ENCODE results near the gene RPS15A.
A peak's percentile ranks its signal among the peaks of the same experiment; 100 is the strongest.

Gene RPS15A

DNA sequence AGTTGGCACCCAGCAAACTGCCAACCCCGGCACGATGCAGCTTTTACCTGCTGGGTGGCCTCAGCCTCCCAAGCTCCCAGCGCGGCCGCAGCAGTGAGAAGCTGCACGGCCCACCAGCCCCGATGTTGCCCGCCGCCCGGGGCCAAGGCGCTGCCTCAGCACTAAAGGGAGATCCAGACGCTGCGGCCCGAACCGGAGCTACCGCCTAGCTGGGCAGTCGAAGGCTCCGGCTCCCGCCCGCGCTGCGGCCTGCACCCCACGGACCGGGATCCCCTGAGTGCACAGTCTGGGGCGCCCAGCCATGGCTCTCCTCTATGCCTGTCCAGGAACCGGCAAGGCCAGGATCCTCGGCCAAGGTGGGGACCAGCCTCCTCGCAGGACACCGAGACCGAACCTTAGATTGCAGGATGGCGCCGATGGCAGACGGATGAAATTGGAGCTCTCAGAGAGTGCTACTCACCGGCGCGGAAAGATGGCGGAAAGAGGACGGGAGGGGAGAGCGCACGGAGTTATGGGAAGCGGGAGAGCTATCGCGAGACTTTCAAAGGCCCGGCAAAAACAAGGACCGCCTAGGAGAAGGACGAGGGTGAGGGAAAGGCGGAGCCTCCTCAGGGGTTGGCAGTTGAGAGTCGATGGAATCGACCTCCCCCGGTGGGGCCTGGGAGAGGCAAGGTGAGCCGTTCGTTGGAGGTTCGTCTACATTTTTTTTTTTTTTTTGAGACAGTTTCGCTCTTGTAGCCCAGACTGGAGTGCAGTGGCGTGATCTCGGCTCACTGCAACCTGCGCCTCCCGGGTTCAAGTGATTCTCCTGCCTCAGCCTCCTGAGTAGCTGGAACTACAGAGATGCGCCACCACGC, at the start of gene RPS15A:
Gene RPS15A (minus strand): TSS at position 485 of the 857 bp plus-strand sequence. CDS start 1,221 bp downstream, outside the sequence.
- TF ChIP-seq, protein P1, sequence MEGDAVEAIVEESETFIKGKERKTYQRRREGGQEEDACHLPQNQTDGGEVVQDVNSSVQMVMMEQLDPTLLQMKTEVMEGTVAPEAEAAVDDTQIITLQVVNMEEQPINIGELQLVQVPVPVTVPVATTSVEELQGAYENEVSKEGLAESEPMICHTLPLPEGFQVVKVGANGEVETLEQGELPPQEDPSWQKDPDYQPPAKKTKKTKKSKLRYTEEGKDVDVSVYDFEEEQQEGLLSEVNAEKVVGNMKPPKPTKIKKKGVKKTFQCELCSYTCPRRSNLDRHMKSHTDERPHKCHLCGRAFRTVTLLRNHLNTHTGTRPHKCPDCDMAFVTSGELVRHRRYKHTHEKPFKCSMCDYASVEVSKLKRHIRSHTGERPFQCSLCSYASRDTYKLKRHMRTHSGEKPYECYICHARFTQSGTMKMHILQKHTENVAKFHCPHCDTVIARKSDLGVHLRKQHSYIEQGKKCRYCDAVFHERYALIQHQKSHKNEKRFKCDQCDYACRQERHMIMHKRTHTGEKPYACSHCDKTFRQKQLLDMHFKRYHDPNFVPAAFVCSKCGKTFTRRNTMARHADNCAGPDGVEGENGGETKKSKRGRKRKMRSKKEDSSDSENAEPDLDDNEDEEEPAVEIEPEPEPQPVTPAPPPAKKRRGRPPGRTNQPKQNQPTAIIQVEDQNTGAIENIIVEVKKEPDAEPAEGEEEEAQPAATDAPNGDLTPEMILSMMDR (IDR thresholded peaks at IDR 0.05; ENCODE audit: control insufficient read depth, insufficient read depth, low read depth, low read length, missing control alignments): no peak
- peak; percentile 89 for DNase-seq (ENCODE audit: low read depth)
- peak within 1 kb of the TSS; percentile 58 for H3K4me3 ChIP-seq (ENCODE audit: control insufficient read depth, low read depth, low read length)

DNA sequence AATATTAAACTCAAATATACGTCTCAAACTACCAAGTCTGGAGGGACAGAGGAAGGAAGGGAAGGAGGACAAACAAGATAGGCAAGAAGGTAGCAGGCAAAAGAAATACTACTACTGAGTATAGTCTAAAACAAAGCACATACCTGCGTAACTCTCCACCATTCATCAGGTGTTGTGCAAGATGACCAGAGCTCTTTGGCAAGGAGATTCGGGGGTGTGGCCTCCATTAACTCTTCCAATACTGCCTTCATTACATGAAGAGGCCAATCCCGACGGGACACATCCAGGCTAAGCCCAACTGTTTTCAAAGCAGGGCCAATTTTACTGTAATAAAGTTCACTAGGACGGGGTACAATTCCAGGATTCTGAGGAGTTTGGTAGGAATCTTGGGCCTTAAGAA, 49.4 kb upstream of the RPS15A start:
- no peak for DNase-seq (ENCODE audit: low read depth)

DNA sequence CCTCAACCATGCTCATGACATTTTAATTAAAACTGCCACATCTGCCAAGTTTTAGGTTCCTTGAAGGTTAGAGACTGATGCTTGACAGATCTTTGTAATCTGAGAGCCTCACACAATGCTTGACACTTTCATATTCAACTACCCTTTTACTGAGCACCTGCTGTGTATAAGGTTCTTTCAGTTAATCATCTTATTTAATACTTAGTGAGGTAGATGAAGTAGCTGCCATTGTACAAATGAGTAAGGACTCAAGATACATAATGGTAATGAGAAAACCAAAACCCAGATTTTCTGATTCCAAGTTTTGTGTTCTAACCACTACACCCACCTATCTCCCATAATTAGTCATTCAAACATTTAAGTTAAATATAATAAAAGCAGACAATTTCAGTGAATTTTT, 46.6 kb upstream of the RPS15A start:
- H3K4me3 ChIP-seq (ENCODE audit: control insufficient read depth, low read depth, low read length): no peak overlapping the region
- DNase-seq (ENCODE audit: low read depth): no peak
- TF ChIP-seq, protein P1 (IDR thresholded peaks at IDR 0.05; ENCODE audit: control insufficient read depth, insufficient read depth, low read depth, low read length, missing control alignments): no peak

More for the DNA sequence above, 49.4 kb upstream of the RPS15A start:
- H3K4me3 ChIP-seq (ENCODE audit: control insufficient read depth, low read depth, low read length): no peak overlapping the region
- TF ChIP-seq, protein P1 (IDR thresholded peaks at IDR 0.05; ENCODE audit: control insufficient read depth, insufficient read depth, low read depth, low read length, missing control alignments): no peak

DNA sequence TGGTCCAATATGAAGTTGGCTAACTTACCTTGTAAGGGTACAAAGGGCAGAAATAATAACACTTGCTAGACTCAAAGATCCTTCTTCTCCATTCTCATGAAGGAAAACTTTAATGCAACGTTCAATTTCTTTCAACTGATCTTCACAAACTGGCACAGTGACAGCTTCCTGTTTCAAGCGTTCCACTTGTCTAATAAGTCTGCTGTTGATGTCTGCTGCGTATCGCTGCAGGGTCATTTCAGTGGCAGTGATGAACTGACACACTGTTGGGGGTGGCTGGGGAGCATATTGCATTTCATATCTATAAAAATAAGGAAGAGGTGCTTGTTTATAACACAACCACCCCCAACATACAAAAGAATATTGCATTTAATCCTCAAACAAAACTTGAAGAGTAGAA, 44.7 kb upstream of the RPS15A start:
- no peak for DNase-seq (ENCODE audit: low read depth)
- TF ChIP-seq, protein P1 (IDR thresholded peaks at IDR 0.05; ENCODE audit: control insufficient read depth, insufficient read depth, low read depth, low read length, missing control alignments): no peak
- no peak overlapping the region for H3K4me3 ChIP-seq (ENCODE audit: control insufficient read depth, low read depth, low read length)

DNA sequence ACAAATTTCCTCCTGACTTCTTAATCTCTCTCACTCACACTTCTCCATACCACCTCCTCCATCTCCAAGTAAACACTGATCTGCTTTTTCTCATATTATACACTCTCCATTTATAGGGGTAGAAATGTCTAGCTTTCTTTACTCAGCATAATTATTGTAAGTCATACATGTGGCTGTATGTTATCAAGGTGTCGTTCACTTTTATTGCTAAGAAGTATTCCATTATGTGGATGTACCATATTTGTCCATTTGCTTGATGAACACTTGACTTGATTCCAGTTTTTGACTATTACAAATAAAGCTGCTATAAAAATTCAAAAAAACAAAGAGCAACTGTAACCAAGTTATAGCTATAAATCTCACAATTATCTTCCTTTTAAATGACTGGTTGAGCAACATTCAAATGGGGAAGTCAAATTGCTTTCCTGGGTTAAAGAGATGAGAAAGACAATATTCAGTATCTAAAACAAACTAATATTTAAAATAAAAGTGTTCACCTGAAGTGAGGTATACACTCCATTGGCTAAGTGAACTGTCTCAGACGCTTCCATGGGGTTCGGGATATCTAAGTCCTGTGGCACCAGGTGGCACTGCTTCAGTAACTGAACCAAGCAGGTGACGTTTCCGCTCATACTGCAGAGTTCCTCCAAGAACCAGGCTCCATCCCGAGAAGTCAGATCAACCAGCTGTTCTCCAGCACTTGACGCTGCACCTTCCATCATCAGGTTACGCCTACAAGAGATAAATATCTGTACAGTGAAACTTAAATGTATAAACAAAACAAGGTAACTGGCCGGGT, 43.8 kb upstream of the RPS15A start:
- DNase-seq (ENCODE audit: low read depth): no peak
- no peak overlapping the region for H3K4me3 ChIP-seq (ENCODE audit: control insufficient read depth, low read depth, low read length)
- TF ChIP-seq, protein P1 (IDR thresholded peaks at IDR 0.05; ENCODE audit: control insufficient read depth, insufficient read depth, low read depth, low read length, missing control alignments): no peak

DNA sequence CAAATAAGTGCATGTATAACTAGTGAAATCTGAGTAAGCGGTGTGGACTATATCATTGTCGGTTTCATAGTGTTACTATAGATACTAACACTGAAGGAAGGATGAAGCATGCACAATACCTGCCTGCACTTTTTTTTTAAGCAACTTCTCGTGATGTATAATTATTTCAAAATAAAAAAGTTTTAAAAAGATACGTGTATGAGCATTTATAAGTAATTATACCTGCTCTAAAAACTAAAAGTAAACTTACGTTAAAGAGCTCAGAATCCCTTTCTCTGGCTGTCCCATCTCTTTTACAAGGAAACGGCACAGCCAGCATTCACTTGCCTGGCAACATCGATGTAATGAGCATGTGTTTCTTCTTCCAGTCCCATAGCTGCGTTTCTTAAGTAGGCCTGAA, 42.5 kb upstream of the RPS15A start:
- H3K4me3 ChIP-seq (ENCODE audit: control insufficient read depth, low read depth, low read length): no peak overlapping the region
- DNase-seq (ENCODE audit: low read depth): no peak
- TF ChIP-seq, protein P1 (IDR thresholded peaks at IDR 0.05; ENCODE audit: control insufficient read depth, insufficient read depth, low read depth, low read length, missing control alignments): no peak

All from AG09309 (cell line).